HG02571 (cell line): ENCODE results near the gene IMPG1.
A peak's percentile ranks its signal among the peaks of the same experiment; 100 is the strongest.

ENCODE experiments used
- ATAC-seq: cut with Tn5 transposase; IDR thresholded peaks from one replicate; pipeline ENCODE4 v1.9.1; 2021; ENCODE audit warnings: mild to moderate bottlenecking, moderate library complexity; ENCODE audit not compliant: unreplicated experiment

IMPG1 gene, protein sequence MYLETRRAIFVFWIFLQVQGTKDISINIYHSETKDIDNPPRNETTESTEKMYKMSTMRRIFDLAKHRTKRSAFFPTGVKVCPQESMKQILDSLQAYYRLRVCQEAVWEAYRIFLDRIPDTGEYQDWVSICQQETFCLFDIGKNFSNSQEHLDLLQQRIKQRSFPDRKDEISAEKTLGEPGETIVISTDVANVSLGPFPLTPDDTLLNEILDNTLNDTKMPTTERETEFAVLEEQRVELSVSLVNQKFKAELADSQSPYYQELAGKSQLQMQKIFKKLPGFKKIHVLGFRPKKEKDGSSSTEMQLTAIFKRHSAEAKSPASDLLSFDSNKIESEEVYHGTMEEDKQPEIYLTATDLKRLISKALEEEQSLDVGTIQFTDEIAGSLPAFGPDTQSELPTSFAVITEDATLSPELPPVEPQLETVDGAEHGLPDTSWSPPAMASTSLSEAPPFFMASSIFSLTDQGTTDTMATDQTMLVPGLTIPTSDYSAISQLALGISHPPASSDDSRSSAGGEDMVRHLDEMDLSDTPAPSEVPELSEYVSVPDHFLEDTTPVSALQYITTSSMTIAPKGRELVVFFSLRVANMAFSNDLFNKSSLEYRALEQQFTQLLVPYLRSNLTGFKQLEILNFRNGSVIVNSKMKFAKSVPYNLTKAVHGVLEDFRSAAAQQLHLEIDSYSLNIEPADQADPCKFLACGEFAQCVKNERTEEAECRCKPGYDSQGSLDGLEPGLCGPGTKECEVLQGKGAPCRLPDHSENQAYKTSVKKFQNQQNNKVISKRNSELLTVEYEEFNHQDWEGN

DNA sequence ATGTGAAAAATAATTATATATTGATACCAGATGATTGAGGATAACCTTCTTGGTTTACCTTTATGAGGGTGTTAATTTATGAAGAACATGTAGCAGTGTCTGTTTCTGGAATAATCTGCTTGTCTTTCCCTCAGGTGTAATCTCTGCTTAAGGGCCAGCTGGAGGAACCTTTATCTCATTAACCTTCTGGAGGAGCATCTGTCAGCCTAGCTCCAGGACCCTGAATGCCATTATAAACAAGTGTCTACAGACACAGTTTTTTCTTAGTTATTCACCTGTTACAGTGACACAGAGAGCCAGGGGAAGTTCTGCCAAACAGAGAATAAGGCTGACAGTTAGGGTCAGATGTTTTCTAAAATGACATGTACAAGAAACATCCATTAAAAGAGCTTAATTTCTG lies at the start of gene IMPG1:
TSS of gene IMPG1 (minus strand) at position 101 of the 400 bp plus-strand sequence. CDS start 174 bp downstream, outside the sequence.
- ATAC-seq, result no peak

DNA sequence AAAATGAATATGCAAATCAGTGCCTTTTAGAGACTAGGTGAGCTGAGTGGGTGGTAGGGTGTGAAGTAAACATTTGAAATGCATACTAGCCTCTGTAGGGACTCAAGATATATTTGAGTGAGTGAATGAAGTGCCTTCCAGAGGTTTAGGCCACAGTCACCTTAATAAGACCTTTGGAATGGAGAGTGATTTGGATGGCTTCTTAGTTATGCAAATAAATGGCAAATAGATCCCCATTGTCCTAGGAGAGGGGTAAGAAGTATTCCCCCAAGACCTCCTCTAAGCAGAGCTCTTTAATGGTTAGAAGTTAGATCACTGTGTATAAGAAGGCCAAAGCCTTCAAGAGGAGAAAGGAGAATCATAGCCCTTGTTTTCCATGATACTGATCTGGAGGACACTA lies 47.8 kb upstream of the IMPG1 start:
- no peak for ATAC-seq

DNA sequence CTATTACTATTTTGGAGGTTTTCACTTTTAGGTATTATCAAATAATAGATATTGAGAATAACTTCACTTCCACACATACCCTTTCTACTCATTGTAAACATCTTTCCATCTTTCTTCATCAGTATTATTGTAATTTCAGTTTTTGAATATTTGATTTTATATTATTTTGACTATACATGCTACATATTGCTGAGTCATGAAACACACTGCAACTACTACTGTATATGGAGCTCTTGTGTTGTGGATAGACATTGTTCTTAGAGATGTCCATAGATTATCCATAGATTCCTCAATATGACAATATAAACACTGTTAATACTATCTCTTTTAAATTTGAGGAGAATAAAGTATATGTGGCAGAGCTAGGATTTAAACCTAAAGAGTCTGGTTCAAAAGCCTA lies 819 bp upstream of the IMPG1 start:
- ATAC-seq, result no peak

DNA sequence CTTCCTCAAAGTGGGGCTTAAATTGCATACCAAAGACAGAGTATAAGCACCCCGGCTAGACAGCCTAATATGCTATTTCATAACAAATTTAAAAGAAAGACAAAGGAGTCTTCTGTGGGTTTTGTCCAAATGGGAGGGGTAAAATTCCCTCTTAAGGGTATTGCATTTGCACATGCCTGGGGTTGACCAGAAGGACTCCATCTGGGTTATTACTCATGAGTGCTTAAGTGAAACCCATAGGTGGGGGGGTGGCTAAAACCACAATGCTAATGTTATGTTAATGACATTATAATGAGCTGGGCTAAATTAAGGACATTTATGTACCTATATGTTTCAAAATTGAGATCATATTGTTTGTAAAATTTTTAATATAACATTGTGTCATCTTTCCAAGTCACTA lies 15.0 kb downstream of the IMPG1 start:
- ATAC-seq, result no peak

DNA sequence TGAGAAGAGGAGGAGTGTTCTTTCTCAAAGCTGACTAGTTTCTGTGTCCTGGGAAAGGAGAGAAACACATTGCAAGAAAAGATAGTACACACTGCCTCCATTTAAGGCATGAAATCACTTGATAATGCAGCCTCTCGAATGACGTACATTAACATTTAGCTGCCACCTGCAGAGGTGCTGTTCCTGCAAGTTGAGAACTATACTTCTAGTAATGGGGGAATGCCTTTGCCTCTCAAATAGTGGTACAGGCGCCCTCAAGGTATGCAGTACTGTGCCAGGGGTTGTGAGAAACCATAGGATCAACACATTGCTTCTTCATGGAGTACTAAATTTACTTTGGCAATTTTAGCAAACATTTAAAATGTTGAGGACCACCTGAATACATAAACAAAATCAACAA lies 20.1 kb downstream of the IMPG1 start:
- ATAC-seq, result no peak

GRCh38 chr6:76043690-76044089 lies 28.8 kb downstream of the IMPG1 start:
- no peak for ATAC-seq

DNA sequence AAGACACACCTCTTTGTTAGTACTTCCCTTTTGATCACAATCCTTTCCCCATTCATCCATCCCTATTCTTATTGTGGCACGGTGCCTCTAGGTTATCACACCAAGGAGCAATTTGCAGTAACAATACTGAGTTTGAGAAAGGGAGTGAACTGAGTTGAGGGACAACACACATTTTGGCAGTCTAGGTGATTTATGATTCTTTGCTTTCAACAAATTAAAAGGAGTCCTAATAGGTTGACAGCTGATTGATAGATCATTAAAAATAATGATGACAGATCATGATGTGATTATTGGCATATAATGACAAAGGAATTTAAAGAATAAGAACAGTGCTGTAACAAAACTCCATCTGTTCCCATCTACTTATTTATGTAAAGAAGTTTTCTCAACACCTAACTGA lies 36.7 kb downstream of the IMPG1 start:
- no peak for ATAC-seq

DNA sequence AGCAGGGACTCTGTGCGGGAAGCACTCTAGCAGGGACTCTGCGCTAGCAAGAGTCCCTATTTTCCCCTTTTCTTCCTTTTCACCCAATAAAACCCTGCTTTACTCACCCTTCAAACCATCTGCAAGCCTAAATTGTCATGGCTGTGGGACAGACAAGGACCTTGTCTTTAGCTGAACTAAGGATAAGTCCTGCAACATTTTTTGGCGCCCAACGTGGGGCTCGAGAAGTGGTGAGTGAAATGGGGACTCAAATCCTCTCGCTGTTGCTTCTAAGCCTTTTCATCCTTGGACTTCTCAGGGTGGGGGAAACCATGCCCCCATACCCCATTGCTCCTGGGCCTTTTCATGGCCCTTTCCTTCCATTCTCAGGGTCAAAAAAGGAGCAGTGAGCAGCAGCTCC lies 46.4 kb downstream of the IMPG1 start:
- ATAC-seq, result no peak

DNA sequence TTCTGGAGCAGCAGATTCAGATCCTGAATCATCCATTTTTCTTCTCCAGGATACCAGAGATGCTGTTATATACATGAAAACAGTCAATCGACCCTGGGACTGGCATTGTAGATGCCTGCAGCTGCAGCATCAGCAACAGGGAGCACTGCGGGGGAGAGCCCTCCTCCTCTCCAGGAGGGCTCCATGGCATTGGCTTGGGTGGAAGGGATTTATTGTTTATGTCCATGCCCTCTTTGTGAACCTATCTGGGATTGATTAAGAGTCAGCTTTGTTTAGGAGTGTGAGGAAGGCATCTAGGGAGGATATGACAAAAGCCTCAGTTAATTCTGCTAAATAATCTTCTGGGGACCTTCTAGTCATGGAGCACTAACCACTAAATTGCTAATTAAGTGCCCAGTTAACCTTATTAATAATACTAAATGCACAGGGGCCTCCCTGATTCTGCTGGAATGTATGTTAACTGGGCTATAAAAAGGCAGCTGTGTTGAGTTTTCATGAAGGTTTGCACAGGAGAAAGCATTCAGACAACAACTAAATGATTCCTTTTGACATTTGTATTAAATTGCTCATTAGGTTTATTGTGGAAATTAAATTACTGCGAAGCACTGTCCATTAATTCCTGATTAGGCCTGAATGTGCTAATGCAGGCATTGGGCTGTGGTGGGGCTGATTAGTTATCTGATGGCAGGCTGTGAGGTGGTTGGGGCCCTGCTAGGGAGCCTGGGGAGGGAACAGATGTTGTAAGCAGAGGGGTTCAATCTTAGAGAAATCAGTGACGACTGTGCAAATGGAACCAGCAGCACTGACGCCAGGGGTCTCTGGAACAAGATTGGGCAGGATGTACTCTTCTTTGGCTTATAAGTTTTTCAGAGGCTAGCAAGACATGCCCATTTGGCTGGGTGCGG lies 57.6 kb downstream of the IMPG1 start:
- no peak for ATAC-seq

DNA sequence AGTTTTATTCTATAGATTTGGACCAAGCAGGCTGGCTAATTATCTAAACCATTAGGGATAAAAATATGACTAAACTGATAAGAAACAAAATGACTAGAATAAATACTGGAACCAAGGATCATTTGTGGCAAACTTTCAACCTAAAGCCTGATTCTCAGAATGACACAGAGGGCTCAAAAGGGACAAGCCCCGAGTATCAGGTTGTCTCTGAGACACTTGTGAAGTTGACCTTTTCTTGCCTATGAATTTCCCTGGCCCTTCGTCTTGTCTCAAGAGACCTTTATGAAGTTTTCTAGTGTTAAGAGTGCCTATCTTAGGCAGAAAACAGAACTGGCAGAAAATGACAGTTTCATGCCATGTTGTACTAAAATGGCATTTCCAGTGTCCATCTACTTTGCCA lies 68.3 kb downstream of the IMPG1 start:
- ATAC-seq, result peak; percentile 64

DNA sequence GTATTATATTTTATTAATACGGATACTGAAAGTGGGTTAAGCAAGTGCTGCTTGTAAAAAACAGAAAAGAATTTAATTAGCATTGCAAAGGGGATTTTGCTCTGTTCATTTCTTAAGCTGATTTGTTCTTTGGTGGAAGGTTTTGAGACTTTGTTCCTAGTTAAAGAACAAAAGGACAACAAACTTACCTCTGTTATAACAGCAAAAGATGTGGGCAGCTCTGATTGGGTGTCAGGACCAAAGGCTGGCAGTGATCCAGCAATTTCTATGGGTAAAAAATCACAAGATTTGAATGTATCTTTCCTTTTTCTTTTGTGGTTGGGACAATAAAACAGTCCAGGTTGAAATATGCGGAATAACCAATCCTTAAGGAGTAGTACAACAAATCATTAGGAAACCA lies 68.8 kb downstream of the IMPG1 start:
- no peak for ATAC-seq

- no peak for ATAC-seq
Measured at GRCh38 chr6:76003113-76003512, 69.3 kb downstream of the IMPG1 start.

- no peak for ATAC-seq
Measured at GRCh38 chr6:76000629-76001028, 71.8 kb downstream of the IMPG1 start.

GRCh38 chr6:75997696-75998095 lies 74.8 kb downstream of the IMPG1 start:
- ATAC-seq, result no peak

- ATAC-seq, result no peak
Measured at GRCh38 chr6:75993236-75994162, 79.0 kb downstream of the IMPG1 start.

DNA sequence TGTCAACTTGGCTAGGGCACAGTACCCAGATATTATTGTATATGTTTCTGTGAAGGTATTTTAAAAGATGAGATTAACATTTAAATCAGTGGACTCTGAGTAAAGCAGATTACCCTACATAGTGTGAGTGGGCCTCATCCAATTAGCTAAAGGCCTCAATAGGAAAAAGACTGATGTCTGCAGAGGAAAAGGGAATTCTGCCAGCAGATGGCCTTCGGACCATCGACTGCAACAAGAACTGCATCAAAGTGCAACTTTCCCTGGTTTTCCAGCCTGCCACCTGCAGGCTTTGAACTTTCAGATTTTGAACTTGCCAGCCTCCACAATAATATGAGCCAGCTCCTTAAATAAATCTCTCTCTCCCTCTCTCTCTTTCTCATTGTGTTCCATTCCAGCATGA lies 80.5 kb downstream of the IMPG1 start:
- no peak for ATAC-seq

GRCh38 chr6:75986935-75987334 lies 85.5 kb downstream of the IMPG1 start:
- no peak for ATAC-seq

DNA sequence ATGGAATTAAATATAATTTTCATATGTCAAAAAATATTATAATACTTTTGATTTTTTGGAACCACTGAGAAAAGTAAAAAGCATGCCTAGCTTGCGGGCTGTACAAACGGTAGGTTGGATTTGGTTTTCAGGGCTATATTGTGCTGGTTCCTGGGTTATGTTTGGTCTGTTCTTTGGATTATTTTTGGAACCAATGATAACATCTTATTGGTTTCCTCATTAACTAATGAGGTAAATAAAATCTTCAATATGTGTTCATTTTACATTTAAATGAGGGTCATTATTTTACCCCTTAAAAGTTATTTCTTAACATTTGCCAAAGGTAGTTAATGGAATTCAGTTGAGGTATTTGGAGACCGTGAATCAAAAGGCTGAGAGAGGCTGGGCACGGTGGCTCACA lies 96.6 kb downstream of the IMPG1 start:
- no peak for ATAC-seq

DNA sequence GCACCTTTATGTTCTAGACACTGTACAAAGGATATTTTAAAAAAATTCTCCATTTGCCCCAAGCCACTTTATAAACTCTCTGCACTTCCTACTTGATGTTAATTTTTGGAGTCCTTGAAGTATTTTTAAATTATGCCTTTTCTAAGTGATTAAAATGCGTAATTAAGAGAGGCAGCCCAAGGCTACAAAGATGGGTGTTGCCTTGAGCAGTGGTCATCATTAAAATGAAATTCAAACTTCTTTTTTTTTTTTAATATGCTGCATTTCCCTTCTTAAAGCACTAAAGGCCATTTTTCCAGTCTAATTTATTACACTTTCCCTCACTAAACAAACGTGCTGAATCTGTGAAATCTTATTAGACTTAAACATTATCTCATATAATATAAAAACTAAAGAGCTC lies 102.4 kb downstream of the IMPG1 start:
- no peak for ATAC-seq

GRCh38 chr6:75968143-75968542 lies 104.3 kb downstream of the IMPG1 start:
- no peak for ATAC-seq
